HCT116 (cell line): ENCODE results near the gene SCOC. TPM values are rescaled to one million over a fixed set of nuclear protein-coding genes. Genes with fewer than 3 reads are reported as not detected.

Experiments
- ATAC-seq: fragments of 200-7000 bp; cut with Tn5 transposase; 2 replicates; pipeline ENCODE4 v1.9.1; 2020; ENCODE audit warnings: mild to moderate bottlenecking, moderate library complexity
- BruUV-seq: library from RNA; stranded (reverse); fragments of 400-500 nt; replicated peaks from 2 replicates; lab custom pipeline; 2021; lab: Mats Ljungman, UMichigan
- CTCF ChIA-PET: fragments of 300-600 bp; sonication (Branson Sonifier 250); formaldehyde crosslinking; loops from one replicate; lab custom pipeline; 2021; ENCODE audit warnings: antibody characterized with exemption; lab: Charles Lee
- POLR2A ChIA-PET: fragments of 300-600, 350-600 bp; sonication (Branson Sonifier 250); formaldehyde crosslinking; loops from one replicate; lab custom pipeline; 2021; ENCODE audit warnings: antibody characterized with exemption; lab: Charles Lee
- RAD21 ChIA-PET, 2 experiments: fragments of 300-600 bp; sonication (Branson Sonifier 250); formaldehyde crosslinking; loops; one replicate each; lab custom pipeline; 2023; ENCODE audit warnings: low total read pairs in 2 of 2; ENCODE audit not compliant: uncharacterized antibody in 2 of 2, unreplicated experiment in 2 of 2, low non-redundant PET in 1 of 2; lab: Charles Lee
- DNase-seq: peaks from one replicate; pipeline ENCODE4 v3.0.0-alpha.2; 2010; ENCODE audit warnings: low read depth, low spot score
- H2AFZ ChIP-seq: fragments of 200-600 bp; shearing (Covaris generic), sonication (generic); 2 replicates; pipeline ENCODE4 v1.6.1; 2017; ENCODE audit warnings: low read depth, mixed run types, mixed read lengths, antibody characterized with exemption, low read length; ENCODE audit not compliant: poor library complexity, severe bottlenecking
- H3K27ac ChIP-seq: 2 replicates; pipeline ENCODE4 v1.5.1; 2012; ENCODE audit warnings: low read depth, low read length
- H3K27me3 ChIP-seq: fragments of 200-600 bp; sonication (generic); 2 replicates; pipeline ENCODE4 v1.6.1; 2016; ENCODE audit warnings: mixed run types, low read length, mixed read lengths; ENCODE audit not compliant: insufficient read depth
- H3K36me3 ChIP-seq, 2 experiments: fragments of 200-500 bp in 1 of 2; fragments of 200-600 bp in 1 of 2; sonication (Bioruptor generic) in 1 of 2; sonication (generic) in 1 of 2; 2 replicates each; pipeline versions ENCODE4 v1.5.1 to v1.6.1; 2014 to 2016; ENCODE audit warnings: low read length in 2 of 2, inconsistent platforms in 1 of 2, mixed read lengths in 1 of 2, mixed run types in 1 of 2; ENCODE audit not compliant: insufficient read depth in 2 of 2, control insufficient read depth in 1 of 2
- H3K4me1 ChIP-seq, 2 experiments: fragments of 200-600 bp in 1 of 2; sonication (generic) in 1 of 2; 2 replicates each; pipeline versions ENCODE4 v1.5.1 to v1.6.1; 2012 to 2017; ENCODE audit warnings: low read length in 2 of 2, inconsistent platforms in 1 of 2, mild to moderate bottlenecking in 1 of 2, mixed read lengths in 1 of 2, mixed run types in 1 of 2, moderate library complexity in 1 of 2; ENCODE audit not compliant: insufficient read depth in 2 of 2, control insufficient read depth in 1 of 2
- H3K4me2 ChIP-seq: fragments of 200-600 bp; sonication (generic); 2 replicates; pipeline ENCODE4 v1.6.1; 2017; ENCODE audit warnings: mixed run types, low read length, mixed read lengths
- H3K4me3 ChIP-seq, 2 experiments: fragments of 200-600 bp in 1 of 2; sonication (generic) in 1 of 2; replicated peaks in 1 of 2; 2 replicates each; pipeline ENCODE4 v1.5.1; 2011 to 2016; ENCODE audit warnings: low read length in 2 of 2, control low read depth in 1 of 2, low read depth in 1 of 2, mild to moderate bottlenecking in 1 of 2, mixed read lengths in 1 of 2, mixed run types in 1 of 2
- H3K79me2 ChIP-seq: fragments of 200-600 bp; sonication (generic); 2 replicates; pipeline ENCODE4 v1.6.1; 2017; ENCODE audit warnings: mild to moderate bottlenecking, mixed run types, low read length, moderate library complexity, mixed read lengths; ENCODE audit not compliant: insufficient read depth
- H3K9ac ChIP-seq: fragments of 200-600 bp; sonication (generic); 2 replicates; pipeline ENCODE4 v1.6.1; 2016; ENCODE audit warnings: low read length, mixed read lengths
- H3K9me2 ChIP-seq: fragments of 200-600 bp; sonication (generic), shearing (Covaris generic); 2 replicates; pipeline ENCODE4 v1.6.1; 2017; ENCODE audit warnings: mixed run types, mild to moderate bottlenecking, moderate library complexity; ENCODE audit not compliant: insufficient read depth
- H3K9me3 ChIP-seq, 2 experiments: fragments of 200-500 bp in 1 of 2; fragments of 200-600 bp in 1 of 2; sonication (Bioruptor generic) in 1 of 2; sonication (generic) in 1 of 2; 2 replicates each; pipeline ENCODE4 v1.6.1; 2014 to 2017; ENCODE audit warnings: low read length in 2 of 2, mixed read lengths in 2 of 2, inconsistent platforms in 1 of 2, low read depth in 1 of 2, mild to moderate bottlenecking in 1 of 2, mixed run types in 1 of 2, moderate library complexity in 1 of 2; ENCODE audit not compliant: control insufficient read depth in 1 of 2, insufficient read depth in 1 of 2
- H4K20me1 ChIP-seq: fragments of 200-600 bp; sonication (generic), shearing (Covaris generic); 2 replicates; pipeline ENCODE4 v1.6.1; 2017; ENCODE audit warnings: mixed run types, mild to moderate bottlenecking, moderate library complexity; ENCODE audit not compliant: insufficient read depth
- CEBPB ChIP-seq: IDR thresholded peaks from 2 replicates; pipeline ENCODE4 v1.6.1; 2012; ENCODE audit warnings: low read depth
- ELF1 ChIP-seq: IDR thresholded peaks from 2 replicates; pipeline ENCODE4 v1.6.1; 2012; ENCODE audit warnings: low read depth, borderline replicate concordance
- EZH2 ChIP-seq: fragments of 200-600 bp; sonication (generic); IDR thresholded peaks from 2 replicates; pipeline ENCODE4 v1.6.1; 2017; ENCODE audit warnings: antibody characterized with exemption, mixed run types
- POLR2AphosphoS5 ChIP-seq: IDR thresholded peaks from 2 replicates; pipeline ENCODE4 v1.6.1; 2011; ENCODE audit warnings: mild to moderate bottlenecking, low read depth, low read length, moderate library complexity
- SIN3A ChIP-seq: IDR thresholded peaks from 2 replicates; pipeline ENCODE4 v1.6.1; 2012; ENCODE audit warnings: low read depth
- intact Hi-C: fragments of 100-400 bp; cut with micrococcal nuclease; formaldehyde crosslinking; loops from 2 replicates; pipeline ENCODE4 v1.10.0; 2022
- total RNA-seq: library from RNA; stranded (reverse); gene quantifications from one replicate; pipeline ENCODE4 v1.2.1, GENCODE V29; 2021; ENCODE audit not compliant: unreplicated experiment
- TF ChIP-seq, protein P1 (sequence below), 3 experiments: fragments of 200-600 bp in 1 of 3; sonication (generic) in 1 of 3; IDR thresholded peaks in 2 of 3; conservative IDR thresholded peaks in 1 of 3; 2 replicates each; pipeline ENCODE4 v1.5.1; 2012 to 2017; ENCODE audit warnings: low read depth in 2 of 3, low read length in 2 of 3, antibody characterized with exemption in 1 of 3, borderline replicate concordance in 1 of 3, control low read depth in 1 of 3, mild to moderate bottlenecking in 1 of 3, mixed read lengths in 1 of 3, mixed run types in 1 of 3, moderate library complexity in 1 of 3; ENCODE audit not compliant: insufficient read depth in 1 of 3
- TF ChIP-seq, protein P2 (sequence below): IDR thresholded peaks from 2 replicates; pipeline ENCODE4 v1.6.1; 2012

SCOC gene
- total RNA-seq, 1 experiment from 2014 or later = 52.2 TPM

DNA sequence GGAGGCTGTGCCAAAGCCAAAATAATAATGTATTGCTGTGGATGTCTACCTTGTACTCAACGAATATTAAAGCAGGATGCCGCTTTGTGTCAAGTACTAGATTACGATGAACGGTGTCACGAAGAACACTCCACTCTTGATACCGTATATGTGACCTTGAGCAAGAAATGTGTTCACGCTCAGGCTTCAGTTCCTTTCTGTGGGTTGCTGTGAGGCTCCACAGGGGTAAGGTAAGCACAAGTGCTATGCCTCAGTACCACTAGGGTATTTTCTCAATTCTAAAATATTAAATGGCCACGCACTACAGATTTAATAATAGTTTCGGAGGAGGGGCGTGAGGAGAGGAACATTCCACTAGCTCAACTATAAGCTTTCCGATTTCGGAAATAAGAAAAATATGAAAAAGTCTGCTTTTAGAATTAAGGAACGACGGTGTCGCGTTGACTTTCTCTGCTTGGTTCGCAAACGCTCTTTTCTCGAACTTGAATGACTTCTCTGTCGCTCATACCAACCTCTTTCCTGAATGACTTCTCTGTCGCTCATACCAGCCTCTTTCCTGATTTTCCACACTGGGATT lies 607 bp upstream of the SCOC start:
- POLR2A ChIA-PET = interaction anchor here (0.6 to 1.9 kb wide), 6 partner anchors 8 to 716 kb away, joined by 3 to 9 read pairs (median 4); no protein-coding TSS in a partner anchor
- H3K9me3 ChIP-seq = no peaks in the 10 kb centered on the region
- no peak for TF ChIP-seq ELF1
- TF ChIP-seq, protein P1, sequence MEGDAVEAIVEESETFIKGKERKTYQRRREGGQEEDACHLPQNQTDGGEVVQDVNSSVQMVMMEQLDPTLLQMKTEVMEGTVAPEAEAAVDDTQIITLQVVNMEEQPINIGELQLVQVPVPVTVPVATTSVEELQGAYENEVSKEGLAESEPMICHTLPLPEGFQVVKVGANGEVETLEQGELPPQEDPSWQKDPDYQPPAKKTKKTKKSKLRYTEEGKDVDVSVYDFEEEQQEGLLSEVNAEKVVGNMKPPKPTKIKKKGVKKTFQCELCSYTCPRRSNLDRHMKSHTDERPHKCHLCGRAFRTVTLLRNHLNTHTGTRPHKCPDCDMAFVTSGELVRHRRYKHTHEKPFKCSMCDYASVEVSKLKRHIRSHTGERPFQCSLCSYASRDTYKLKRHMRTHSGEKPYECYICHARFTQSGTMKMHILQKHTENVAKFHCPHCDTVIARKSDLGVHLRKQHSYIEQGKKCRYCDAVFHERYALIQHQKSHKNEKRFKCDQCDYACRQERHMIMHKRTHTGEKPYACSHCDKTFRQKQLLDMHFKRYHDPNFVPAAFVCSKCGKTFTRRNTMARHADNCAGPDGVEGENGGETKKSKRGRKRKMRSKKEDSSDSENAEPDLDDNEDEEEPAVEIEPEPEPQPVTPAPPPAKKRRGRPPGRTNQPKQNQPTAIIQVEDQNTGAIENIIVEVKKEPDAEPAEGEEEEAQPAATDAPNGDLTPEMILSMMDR (IDR thresholded peaks at IDR 0.05 in 2 of 3, conservative IDR thresholded peaks at IDR 0.05 in 1 of 3; ENCODE audit: borderline replicate concordance in 1 of 3, insufficient read depth in 1 of 3, low read depth in 2 of 3, low read length in 2 of 3) = peak in 2 of 3 experiments; percentile 4 to 31; a peak in 2 of 6 replicates
- peak; percentile 67; the same call in 1 of the 2 replicates for TF ChIP-seq SIN3A
- TF ChIP-seq, all 23 proteins: peak for 2
- Histone ChIP-seq H3K27me3 (no peaks in the 10 kb centered on the region), H3K4me1 (peaks cover 8 to 25% of the 10 kb centered on the region in 2 experiments), H3K79me2 (peaks cover 43% of the 10 kb centered on the region), H3K4me2 (peak overlapping the region; percentile 88), H4K20me1 (no peaks in the 10 kb centered on the region), H3K4me3 (peak overlapping the region; percentile 77 to 84), H3K9ac (peak overlapping the region; percentile 80), H3K36me3 (no peaks in the 10 kb centered on the region; a peak in 1 of 4 replicates), H2AFZ (peak overlapping the region; percentile 51), H3K27ac (peak overlapping the region; percentile 88; the same call in 1 of the 2 replicates), H3K9me2 (no peaks in the 10 kb centered on the region)
- peak; percentile 12 for DNase-seq
- intact Hi-C loops = loop anchor here (5.0 kb wide), 1 partner anchor 149 kb away; the partner anchor contains the start of gene ELMOD2
- CTCF ChIA-PET = interaction anchor here (0.9 to 2.9 kb wide), 7 partner anchors 13 to 716 kb away, joined by 3 to 35 read pairs (median 5); partner anchors contain the start of gene ELMOD2
- peak; percentile 41 for ATAC-seq
- TSS peak; percentile 86 for BruUV-seq
- RAD21 ChIA-PET = no interaction called here

DNA sequence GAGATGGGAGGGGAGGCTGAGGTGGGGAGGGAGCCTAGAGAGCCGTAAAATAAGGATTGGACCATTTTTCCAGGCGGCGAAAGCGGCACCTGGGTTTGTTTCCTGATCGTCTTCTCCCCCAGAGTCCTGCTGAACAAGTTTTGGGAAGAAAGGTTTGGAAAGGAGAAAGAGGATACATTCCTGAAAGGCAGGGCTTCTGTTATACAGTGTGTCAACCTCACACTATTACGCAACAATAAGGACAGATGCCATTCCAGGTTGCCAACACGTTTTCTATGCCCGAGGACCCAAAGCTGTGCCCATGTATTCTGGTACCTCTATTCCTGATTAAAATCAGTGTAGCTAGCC lies 658 bp downstream of the SCOC start:
- ChIA-PET RAD21 (no interaction called here), CTCF (interaction anchor here (0.9 to 2.9 kb wide), 6 partner anchors 14 to 718 kb away, joined by 3 to 35 read pairs (median 5); no protein-coding TSS in a partner anchor), POLR2A (interaction anchor here (1.1 to 1.9 kb wide), 2 partner anchors 9 kb away, joined by 6 to 9 read pairs; no protein-coding TSS in a partner anchor)
- H3K27me3 ChIP-seq = no peaks in the 10 kb centered on the region
- DNase-seq (no peak), ATAC-seq (no peak)
- H4K20me1 ChIP-seq = no peaks in the 10 kb centered on the region
- H2AFZ ChIP-seq = no peak overlapping the region
- no peak for TF ChIP-seq EZH2
- no peak for TF ChIP-seq POLR2AphosphoS5
- TF ChIP-seq CEBPB = peak; percentile 88
- TF ChIP-seq, protein P2, sequence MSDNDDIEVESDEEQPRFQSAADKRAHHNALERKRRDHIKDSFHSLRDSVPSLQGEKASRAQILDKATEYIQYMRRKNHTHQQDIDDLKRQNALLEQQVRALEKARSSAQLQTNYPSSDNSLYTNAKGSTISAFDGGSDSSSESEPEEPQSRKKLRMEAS = peak; percentile 44; the same call in 1 of the 2 replicates
- no peaks in the 10 kb centered on the region for H3K9me3 ChIP-seq
- H3K4me2 ChIP-seq = peak overlapping the region; percentile 88
- intact Hi-C loops = loop anchor here (5.0 kb wide), 1 partner anchor 148 kb away; the partner anchor contains the start of gene ELMOD2
- peaks cover 56% of the 10 kb centered on the region for H3K79me2 ChIP-seq
- peak overlapping the region; percentile 88 for H3K27ac ChIP-seq
- peaks cover 5 to 17% of the 10 kb centered on the region in 2 experiments for H3K4me1 ChIP-seq
- H3K36me3 ChIP-seq = no peaks in the 10 kb centered on the region; a peak in 1 of 4 replicates
- BruUV-seq = no TSS peak
- peak overlapping the region; percentile 77 to 84 for H3K4me3 ChIP-seq
- peak overlapping the region; percentile 80 for H3K9ac ChIP-seq
- H3K9me2 ChIP-seq = no peaks in the 10 kb centered on the region
